ENCODE results near the gene KRT80.

GRCh38 chr12:52156311-52156710 is 35.5 kb downstream of the KRT80 start:
- TF ChIP-seq CTCF (optimal IDR thresholded peaks at IDR 0.05 in 1 of 3, IDR thresholded peaks at IDR 0.05 in 1 of 3, conservative IDR thresholded peaks at IDR 0.05 in 1 of 3; ENCODE audit: extremely low read depth in 1 of 3, insufficient read depth in 2 of 3, low read length in 3 of 3) = no peak
- TF ChIP-seq EZH2 (IDR thresholded peaks at IDR 0.05; ENCODE audit: low read length) = no peak
